T-helper 1 cell treated with Interleukin-12 subunit alpha and Interleukin-12 subunit beta and Interleukin-4 antibody, amounts not matched to agents 30 μg/mL and 1 μg/mL, for 36 hours (primary cell): ENCODE results near the gene PPEF1.

Experiments used
- H3K27ac Mint-ChIP-seq: one replicate; pipeline ENCODE4 v1.8.0; 2021; ENCODE audit warnings: mild to moderate bottlenecking, mixed read lengths
- H3K27me3 Mint-ChIP-seq: one replicate; pipeline ENCODE4 v1.8.0; 2021; ENCODE audit warnings: low read depth, mixed read lengths
- H3K36me3 Mint-ChIP-seq: one replicate; pipeline ENCODE4 v1.8.0; 2021; ENCODE audit warnings: low read depth, mixed read lengths
- H3K4me1 Mint-ChIP-seq: one replicate; pipeline ENCODE4 v1.8.0; 2021; ENCODE audit warnings: low read depth, mixed read lengths
- H3K4me3 Mint-ChIP-seq: one replicate; pipeline ENCODE4 v1.8.0; 2021; ENCODE audit warnings: mild to moderate bottlenecking, moderate library complexity, mixed read lengths
- H3K9me3 Mint-ChIP-seq: one replicate; pipeline ENCODE4 v1.8.0; 2021; ENCODE audit warnings: mixed read lengths

The PPEF1 gene

DNA sequence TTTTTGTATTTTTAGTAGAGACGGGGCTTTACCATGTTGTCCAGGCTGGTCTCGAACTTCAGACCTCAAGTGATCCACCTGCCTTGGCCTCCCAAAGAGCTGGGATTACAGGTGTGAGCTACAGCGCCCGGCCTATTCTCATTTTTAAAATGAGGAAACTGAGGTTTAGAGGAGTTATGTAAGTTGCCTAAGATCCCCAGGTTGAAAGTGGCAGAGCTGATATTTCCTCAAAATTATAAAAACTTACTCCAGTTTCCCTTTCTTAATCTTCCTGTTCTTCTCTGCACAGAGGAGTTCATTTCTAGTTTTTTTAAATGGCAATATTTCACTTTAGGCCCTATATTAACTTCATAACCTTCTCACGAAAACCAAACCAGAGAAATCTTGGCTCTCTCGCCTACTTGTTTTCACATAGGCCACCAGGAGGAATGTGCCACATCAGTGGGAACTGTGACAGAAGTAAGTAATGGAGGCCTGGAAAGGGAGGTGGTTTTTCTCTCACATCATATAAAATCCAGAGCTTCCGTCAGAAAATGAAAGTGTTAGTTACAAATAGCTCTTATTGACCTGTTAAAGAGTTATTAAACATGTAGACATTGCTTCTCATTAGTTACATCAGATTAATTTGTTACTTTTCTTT lies 19.5 kb upstream of the PPEF1 start:
- no peaks in the 10 kb centered on the region for H3K4me1 Mint-ChIP-seq
- no peak overlapping the region for H3K27ac Mint-ChIP-seq
- H3K9me3 Mint-ChIP-seq = no peaks in the 10 kb centered on the region
- no peaks in the 10 kb centered on the region for H3K27me3 Mint-ChIP-seq
- H3K36me3 Mint-ChIP-seq = no peaks in the 10 kb centered on the region
- H3K4me3 Mint-ChIP-seq = no peak overlapping the region

DNA sequence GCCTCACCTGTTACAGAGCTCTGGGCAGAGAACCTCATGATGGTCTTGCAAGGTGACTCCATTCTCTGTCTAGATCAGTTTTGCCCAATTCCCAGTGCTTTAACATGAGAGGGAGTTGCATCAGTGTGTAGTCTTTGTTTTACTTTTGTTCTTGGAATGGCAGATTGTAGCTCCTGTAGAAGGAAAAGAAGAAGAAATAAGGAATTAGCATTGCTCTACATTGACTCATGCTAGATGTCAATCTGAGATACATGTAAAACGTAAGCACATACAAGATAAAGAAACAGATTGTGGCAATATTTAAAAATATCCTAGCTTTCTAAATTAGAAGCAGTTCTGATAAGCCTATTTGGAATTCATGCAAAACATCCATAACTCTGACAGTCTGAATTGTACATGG lies 16.0 kb upstream of the PPEF1 start:
- H3K27ac Mint-ChIP-seq = no peak overlapping the region
- no peaks in the 10 kb centered on the region for H3K9me3 Mint-ChIP-seq
- no peaks in the 10 kb centered on the region for H3K36me3 Mint-ChIP-seq
- H3K4me3 Mint-ChIP-seq = no peak overlapping the region
- no peaks in the 10 kb centered on the region for H3K27me3 Mint-ChIP-seq
- no peaks in the 10 kb centered on the region for H3K4me1 Mint-ChIP-seq

DNA sequence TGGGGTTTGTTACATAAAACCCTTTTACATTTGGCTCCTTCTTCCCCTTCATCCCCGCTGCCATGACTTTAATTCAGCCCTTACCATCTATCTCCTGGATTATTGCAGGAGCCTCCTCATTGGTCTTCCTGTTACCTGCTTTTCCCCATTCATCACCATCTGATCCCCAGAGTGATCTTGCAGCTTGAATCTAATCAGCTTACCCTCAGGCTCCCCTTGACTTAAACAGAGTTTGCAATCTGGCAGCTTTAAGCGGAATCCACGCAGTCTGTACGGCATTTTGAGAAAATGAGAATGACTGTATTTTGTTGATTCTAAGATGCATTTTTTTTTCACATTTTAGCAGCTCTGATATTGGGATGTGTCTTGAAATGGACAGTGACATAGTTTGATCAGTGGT lies 14.9 kb upstream of the PPEF1 start:
- no peaks in the 10 kb centered on the region for H3K36me3 Mint-ChIP-seq
- H3K27me3 Mint-ChIP-seq = no peaks in the 10 kb centered on the region
- no peak overlapping the region for H3K27ac Mint-ChIP-seq
- no peaks in the 10 kb centered on the region for H3K9me3 Mint-ChIP-seq
- H3K4me1 Mint-ChIP-seq = no peaks in the 10 kb centered on the region
- no peak overlapping the region for H3K4me3 Mint-ChIP-seq

DNA sequence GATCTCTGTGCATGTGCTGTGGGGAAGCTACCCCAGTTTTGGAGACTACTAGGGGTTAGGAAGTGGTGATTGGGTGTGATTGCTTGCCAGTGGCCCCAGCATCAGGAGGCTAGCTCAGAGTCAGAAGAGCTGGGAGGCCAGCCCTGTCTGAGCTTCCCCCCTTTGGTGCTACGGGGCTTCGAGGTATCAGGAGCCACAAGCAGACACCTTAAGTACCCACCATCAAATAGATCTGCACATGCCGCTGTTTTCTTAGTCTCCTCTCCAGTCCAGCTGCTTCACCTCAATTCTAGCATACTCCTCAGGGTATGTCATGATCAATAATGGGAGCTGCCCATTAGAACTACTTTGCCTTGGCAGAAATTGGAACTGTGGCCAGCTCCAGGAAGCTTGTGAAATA lies 10.8 kb upstream of the PPEF1 start:
- H3K27me3 Mint-ChIP-seq = no peaks in the 10 kb centered on the region
- no peaks in the 10 kb centered on the region for H3K4me1 Mint-ChIP-seq
- no peak overlapping the region for H3K4me3 Mint-ChIP-seq
- no peaks in the 10 kb centered on the region for H3K36me3 Mint-ChIP-seq
- H3K9me3 Mint-ChIP-seq = no peaks in the 10 kb centered on the region
- H3K27ac Mint-ChIP-seq = no peak overlapping the region

DNA sequence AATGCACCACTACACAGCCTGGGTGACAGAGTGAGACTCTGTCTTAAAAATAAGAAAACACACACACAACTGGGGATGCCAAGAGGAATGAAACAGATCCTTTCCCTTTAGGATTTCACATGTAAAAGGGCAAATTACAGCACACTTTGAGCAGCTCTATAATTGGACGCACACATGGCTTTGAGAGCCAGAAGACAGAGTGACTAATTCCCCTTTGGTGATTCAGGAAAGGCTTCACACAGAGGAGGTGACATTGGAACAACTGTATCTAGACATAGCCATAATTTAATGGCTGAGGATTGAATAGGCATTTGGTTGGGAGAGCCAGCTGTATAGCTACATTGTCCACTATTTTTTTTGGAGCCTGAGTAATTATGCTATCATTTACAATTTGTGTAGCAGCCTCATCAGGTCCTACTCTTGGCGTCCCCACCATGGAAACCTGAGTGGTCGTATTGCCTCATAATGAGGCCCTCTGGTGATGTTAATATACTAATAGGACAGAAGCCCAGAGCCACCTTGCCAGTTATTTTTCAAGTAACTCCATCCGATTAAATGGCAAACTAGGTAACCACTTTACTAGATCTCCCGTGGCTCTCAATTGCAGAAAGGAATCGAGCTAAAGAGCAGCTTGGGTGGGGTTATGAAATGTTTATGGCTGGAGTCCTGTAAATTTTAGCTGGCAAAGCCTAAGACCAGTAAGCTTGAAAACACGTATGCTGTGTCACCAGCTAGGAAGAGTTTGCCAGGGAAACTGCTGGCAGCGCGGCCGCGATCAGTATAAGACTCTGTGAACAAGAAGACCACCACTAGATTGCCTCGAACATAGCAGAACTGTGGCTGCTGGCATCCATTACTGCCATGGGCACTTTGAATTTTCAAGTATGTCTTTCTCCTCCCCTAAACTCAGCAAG lies 8.5 kb upstream of the PPEF1 start:
- Mint-ChIP-seq H3K4me3 (no peak overlapping the region), H3K27me3 (no peaks in the 10 kb centered on the region), H3K36me3 (no peaks in the 10 kb centered on the region), H3K4me1 (no peaks in the 10 kb centered on the region), H3K27ac (no peak overlapping the region), H3K9me3 (no peaks in the 10 kb centered on the region)

DNA sequence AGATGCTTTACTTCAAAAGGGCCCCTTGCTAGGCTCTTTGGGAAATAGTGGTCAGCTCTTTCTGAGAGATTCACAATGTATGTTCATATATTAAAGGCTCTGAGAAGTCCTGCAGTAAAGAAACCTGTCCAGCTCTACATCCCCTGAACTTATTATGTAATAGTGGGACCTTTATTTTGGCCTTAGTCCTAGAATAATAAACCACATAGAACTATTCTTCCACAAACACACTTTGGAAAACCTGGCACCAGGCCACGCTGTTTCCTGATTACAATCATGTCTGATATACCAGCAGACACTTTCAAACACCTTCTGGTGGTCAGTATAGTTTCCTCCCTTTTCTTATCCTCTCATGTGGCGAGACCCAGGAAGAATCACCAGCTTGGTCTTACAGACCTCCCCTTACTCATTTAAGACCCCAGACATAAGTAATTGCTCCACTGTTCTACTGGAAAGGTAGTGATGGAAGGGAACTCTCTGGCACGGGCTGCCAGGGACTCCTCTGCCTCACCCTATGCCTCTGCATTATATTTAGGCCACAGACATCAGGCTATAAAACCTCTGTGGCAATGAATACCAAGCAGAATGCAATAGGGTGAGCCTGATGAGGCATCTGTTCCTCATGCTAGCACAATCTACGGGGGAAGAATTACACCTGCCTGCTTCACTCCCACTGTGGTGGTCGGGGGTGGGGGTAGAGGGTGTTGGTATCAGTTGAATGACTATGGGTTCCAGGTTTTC lies 5.7 kb upstream of the PPEF1 start:
- no peaks in the 10 kb centered on the region for H3K36me3 Mint-ChIP-seq
- H3K27ac Mint-ChIP-seq = no peak overlapping the region
- H3K27me3 Mint-ChIP-seq = no peaks in the 10 kb centered on the region
- no peaks in the 10 kb centered on the region for H3K9me3 Mint-ChIP-seq
- no peaks in the 10 kb centered on the region for H3K4me1 Mint-ChIP-seq
- H3K4me3 Mint-ChIP-seq = no peak overlapping the region

DNA sequence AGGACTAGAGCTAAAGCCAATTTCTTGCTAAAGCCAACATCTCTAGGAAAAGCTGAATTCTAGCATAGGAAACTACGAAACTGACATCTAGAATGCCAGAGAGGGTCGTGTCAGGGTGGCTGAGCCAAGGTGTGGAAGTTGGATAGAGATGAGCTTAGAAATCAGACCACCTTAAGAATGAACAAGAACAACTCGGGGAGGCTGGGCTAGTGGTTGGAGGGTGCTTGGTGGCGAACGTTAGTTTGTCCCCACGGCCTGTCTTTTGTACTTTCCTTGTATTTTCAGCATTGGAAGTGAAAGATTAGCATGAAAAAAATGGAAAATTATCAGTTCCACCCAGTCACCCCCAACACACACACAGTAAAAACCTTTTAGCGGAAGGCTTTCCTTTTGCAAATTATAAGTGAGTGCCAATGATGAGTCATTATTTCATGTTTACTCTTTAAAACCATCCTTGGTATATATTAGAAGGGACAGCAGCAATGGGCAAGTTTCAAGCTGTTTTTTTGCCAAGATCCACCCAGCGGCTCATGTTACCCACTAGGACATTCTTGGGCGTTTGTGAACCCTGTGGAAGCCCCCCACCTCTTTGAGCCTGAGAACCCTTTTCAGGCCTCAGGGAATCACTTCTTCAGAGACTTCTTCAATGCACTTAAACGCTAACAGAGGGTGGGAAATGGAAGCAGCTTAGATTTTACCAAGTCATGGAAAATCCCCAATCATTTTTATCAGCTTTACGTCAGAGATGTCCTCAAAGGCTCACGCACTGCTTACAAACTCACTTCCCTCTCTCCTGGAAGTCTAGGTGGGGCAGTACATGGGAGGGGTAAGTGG lies 4.9 kb upstream of the PPEF1 start:
- H3K4me3 Mint-ChIP-seq = no peak overlapping the region
- no peaks in the 10 kb centered on the region for H3K27me3 Mint-ChIP-seq
- H3K27ac Mint-ChIP-seq = no peak overlapping the region
- H3K4me1 Mint-ChIP-seq = no peaks in the 10 kb centered on the region
- H3K36me3 Mint-ChIP-seq = no peaks in the 10 kb centered on the region
- H3K9me3 Mint-ChIP-seq = no peaks in the 10 kb centered on the region

DNA sequence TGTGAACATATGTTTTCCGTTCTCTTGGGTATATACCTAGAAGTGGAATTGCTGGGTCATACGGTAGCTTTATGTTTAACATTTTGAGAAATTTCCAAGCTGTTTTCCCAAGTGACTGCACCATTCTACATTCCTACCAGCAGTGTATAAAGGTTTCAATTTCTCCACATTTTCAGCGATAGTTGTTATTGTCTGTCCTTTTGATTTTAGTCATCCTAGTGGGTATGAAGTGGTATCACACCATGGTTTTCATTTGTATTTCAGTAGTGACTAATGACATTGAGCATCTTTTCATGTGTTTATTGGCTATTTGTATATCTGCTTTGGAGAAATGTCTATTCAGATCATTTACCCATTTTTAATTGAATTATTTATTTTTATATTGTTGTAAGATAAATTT lies 2.4 kb downstream of the PPEF1 start:
- Mint-ChIP-seq H3K27me3 (no peaks in the 10 kb centered on the region), H3K4me3 (no peak overlapping the region), H3K27ac (no peak overlapping the region), H3K4me1 (no peaks in the 10 kb centered on the region), H3K36me3 (no peaks in the 10 kb centered on the region), H3K9me3 (no peaks in the 10 kb centered on the region)

DNA sequence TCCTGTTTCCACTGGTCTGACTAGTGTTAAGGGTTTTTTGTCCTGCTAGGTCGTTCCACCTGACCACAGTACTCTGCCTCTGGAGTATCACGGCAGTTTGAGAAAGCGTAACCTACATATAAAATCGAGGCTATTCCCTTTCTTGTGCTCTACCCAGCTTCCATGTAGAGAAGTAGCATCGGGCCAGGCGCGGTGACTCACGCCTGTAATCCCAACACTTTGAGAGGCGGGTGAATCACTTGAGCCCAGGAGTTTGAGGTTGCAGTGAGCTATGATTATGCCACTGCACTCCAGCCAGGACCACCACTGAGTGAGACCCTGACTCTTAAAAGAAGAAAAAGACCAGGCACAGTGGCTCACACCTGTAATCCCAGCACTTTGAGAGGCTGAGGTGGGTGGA lies 7.5 kb downstream of the PPEF1 start:
- Mint-ChIP-seq H3K36me3 (no peaks in the 10 kb centered on the region), H3K9me3 (no peaks in the 10 kb centered on the region), H3K27ac (no peak overlapping the region), H3K4me3 (no peak overlapping the region), H3K4me1 (no peaks in the 10 kb centered on the region), H3K27me3 (no peaks in the 10 kb centered on the region)

DNA sequence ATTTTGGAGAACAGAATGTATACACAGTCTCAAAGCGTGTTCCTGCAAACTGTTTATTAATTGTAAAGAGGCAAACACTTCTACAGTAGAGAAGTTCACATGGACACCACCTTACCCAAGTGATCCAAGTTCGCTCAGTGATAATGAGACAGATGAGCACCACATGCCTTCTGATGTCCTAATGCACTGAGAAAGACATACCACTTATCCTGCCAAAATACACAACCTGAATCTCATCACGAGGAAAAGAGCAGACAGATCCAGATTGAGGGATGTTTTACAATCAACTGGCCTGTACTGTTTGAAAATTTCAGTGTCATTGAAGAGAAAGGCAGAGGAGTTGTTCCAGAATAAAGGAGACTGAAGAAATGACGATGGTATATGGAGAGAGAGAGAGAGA lies 12.4 kb downstream of the PPEF1 start:
- Mint-ChIP-seq H3K27me3 (no peaks in the 10 kb centered on the region), H3K4me1 (no peaks in the 10 kb centered on the region), H3K36me3 (no peaks in the 10 kb centered on the region), H3K4me3 (no peak overlapping the region), H3K9me3 (no peaks in the 10 kb centered on the region), H3K27ac (no peak overlapping the region)

DNA sequence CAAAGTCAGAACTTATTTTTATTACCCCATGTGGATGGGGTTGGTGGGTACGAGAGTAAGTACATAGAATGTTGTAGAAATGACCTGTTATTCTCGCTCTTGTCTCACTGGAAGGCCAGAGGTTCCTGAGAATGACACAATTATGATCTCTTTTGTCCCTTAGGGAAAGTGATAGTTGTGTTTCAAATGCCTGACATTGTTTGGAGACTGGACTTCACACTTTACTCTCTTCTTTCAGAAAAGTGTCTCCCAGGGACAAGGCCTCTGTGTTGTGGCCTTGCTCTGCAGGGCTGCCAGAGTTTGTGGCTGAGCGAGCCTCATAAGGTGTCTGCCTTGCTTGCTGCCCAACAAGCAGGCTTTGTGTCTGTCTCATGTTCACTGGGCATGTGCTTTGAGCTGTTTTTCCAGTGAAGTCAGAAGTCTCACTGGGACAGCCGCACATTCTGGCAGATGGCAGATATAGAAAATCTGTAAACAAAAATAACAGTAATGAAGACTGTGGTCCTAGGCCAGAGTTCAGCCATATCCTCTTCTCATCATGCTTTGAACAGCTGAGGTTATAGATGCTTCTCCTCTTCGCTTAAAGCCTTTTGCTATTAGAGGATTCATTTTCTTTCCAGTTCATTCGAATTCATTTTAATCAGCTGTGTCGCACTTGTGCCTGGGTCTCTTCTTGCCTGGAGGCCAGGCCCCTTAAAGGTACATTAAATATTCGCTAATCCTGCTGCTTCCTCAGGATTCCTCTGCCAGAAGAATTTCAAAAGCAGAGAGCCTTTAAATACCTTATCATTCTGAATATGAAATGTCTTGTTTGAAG lies 14.4 kb downstream of the PPEF1 start:
- Mint-ChIP-seq H3K36me3 (no peaks in the 10 kb centered on the region), H3K27me3 (no peaks in the 10 kb centered on the region), H3K4me3 (no peak overlapping the region), H3K27ac (no peak overlapping the region), H3K4me1 (no peaks in the 10 kb centered on the region), H3K9me3 (no peaks in the 10 kb centered on the region)

DNA sequence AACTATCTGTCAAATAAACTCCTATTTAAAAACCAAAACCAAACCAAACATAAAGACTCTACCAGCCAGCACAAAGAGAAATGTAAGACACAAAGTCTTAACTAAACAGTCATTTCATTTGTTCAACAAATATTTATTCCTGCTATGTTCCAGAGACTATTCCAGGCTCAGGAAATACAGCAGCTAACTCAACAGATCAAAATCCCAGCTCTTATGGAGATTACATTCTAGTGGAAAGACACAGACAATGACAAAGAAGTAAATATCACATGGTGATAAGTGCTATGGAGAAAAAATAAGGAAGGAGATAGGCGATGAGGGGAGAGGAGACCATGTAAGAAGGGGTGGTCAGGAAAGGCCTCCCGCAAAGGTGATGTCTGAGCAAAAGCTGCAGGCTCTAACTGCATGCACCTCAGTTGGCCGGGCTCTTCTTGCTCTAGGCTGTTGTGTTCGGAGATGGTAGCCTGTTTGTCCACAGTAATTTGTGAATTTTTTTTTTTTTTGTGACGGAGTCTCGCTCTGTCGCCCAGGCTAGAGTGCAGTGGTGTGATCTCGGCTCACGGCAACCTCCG lies 15.1 kb downstream of the PPEF1 start:
- Mint-ChIP-seq H3K4me1 (no peaks in the 10 kb centered on the region), H3K9me3 (no peaks in the 10 kb centered on the region), H3K27me3 (no peaks in the 10 kb centered on the region), H3K4me3 (no peak overlapping the region), H3K36me3 (no peaks in the 10 kb centered on the region), H3K27ac (no peak overlapping the region)

DNA sequence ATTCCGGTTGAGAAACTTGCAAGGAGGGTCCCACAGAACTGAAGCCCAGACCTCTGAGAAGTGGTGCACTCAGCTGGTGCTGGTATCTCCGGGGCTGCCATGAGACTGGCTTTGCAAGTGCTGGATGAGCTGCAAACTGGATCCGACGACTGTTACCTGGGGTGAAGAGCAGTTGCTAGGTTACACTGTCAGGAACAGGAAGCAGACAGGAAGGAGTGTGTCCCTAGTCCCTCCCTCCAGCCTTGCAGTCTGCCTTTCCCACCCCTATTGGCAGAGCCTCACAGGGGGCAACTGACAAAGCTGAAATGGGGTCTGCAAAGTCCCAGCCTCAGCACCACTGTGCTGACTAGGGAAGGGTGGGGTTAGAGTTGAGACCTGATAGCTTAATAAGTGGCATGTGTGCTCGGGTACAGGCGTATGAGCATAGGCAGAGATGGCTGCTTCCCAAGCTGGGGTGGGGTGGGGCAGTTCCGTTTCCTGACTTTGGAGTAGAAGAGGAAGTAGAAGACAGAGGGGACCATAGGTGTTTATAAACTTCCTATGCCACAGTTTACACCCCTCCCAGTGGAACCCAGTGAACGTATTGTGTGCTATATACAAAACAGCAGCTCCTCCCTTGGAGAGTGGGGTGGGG lies 18.0 kb downstream of the PPEF1 start:
- H3K27ac Mint-ChIP-seq = no peak overlapping the region
- no peaks in the 10 kb centered on the region for H3K4me1 Mint-ChIP-seq
- no peaks in the 10 kb centered on the region for H3K27me3 Mint-ChIP-seq
- no peaks in the 10 kb centered on the region for H3K36me3 Mint-ChIP-seq
- H3K4me3 Mint-ChIP-seq = no peak overlapping the region
- no peaks in the 10 kb centered on the region for H3K9me3 Mint-ChIP-seq
